Activated CD8-positive, alpha-beta memory T cell treated with anti-CD3 and anti-CD28 coated beads, Interleukin-2, amount 50 U/mL, for 48 hours (primary cell): ENCODE results near the gene ELOB.

Experiments
- DNase-seq: peaks from one replicate; pipeline ENCODE4 v3.0.0-alpha.2; 2020

ELOB gene

GRCh38 chr16:2777231-2777902 lies at the start of gene ELOB:
Gene ELOB (minus strand): TSS chr16:2777280. CDS start chr16:2777239, 41 bp downstream.
- peak; percentile 93 for DNase-seq

GRCh38 chr16:2825906-2826305 lies 48.8 kb upstream of the ELOB start:
- DNase-seq = no peak

- DNase-seq = no peak
Observed at GRCh38 chr16:2825049-2825742, 48.1 kb upstream of the ELOB start.

DNA sequence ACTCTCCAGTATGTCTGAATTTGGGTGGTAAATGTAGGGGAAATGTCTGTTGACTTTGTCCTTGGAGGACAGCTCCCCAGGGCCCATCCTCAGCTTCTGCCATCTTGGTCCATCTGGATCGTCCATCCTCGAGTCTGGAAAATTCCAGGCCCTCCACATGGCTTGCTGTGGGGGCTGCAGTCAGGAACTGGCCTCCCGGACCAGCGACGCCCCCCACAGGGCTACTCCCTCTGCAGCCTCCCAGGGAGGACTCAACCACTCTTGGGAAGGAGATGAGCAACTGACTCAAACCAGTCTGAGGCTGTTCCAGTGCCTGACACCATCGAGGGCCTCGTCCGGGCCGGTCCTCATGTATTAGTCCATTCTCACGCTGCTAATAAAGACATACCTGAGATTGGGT lies 47.5 kb upstream of the ELOB start:
- no peak for DNase-seq

DNA sequence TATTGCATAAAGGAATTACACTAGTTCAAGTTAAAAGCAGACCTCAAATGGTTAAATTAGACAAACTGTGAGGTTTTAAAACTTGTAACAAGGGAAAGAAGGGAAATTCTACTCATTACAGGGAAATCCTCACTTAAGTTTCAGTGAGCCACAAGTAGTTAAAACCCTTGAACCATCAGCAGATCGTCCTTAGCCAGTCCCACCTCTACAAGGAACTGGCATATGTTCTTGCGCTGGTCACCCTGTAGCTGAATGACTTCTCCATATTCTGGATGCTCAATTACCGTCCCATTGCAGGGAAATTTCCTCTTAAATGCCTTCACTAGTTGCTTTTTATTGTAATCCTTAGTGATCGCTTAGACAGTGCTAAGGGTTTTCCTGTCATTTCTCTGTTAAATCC lies 45.4 kb upstream of the ELOB start:
- DNase-seq = no peak

GRCh38 chr16:2822158-2822495 lies 45.0 kb upstream of the ELOB start:
- no peak for DNase-seq

- no peak for DNase-seq
Observed at GRCh38 chr16:2821487-2822157, 44.5 kb upstream of the ELOB start.

DNA sequence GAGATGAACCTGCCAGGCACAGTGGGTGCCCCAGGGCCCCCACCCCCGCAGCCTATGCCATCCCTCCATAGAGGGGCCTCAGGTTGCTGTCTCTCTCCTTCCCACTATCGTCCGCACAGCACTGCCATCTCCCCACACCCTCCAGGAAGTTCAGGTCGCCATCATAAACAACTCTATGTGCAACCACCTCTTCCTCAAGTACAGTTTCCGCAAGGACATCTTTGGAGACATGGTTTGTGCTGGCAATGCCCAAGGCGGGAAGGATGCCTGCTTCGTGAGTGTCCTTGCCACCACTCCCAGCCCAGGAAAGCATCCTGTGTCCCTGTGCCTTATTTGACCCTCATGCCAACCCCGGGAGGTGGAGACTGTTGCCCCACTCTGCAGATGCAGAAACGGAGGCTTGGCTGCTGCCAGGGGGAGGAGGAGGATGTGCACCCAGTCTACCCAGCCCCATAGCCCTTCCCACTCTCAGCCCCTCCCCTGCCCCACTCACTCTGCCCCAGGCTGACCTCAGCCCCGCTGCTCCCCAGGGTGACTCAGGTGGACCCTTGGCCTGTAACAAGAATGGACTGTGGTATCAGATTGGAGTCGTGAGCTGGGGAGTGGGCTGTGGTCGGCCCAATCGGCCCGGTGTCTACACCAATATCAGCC lies 43.9 kb upstream of the ELOB start:
- no peak for DNase-seq

GRCh38 chr16:2819939-2820835 lies 43.1 kb upstream of the ELOB start:
- DNase-seq = peak; percentile 33

GRCh38 chr16:2819179-2819938 lies 42.3 kb upstream of the ELOB start:
- no peak for DNase-seq

- DNase-seq = no peak
Observed at GRCh38 chr16:2818272-2818876, 41.3 kb upstream of the ELOB start.

DNA sequence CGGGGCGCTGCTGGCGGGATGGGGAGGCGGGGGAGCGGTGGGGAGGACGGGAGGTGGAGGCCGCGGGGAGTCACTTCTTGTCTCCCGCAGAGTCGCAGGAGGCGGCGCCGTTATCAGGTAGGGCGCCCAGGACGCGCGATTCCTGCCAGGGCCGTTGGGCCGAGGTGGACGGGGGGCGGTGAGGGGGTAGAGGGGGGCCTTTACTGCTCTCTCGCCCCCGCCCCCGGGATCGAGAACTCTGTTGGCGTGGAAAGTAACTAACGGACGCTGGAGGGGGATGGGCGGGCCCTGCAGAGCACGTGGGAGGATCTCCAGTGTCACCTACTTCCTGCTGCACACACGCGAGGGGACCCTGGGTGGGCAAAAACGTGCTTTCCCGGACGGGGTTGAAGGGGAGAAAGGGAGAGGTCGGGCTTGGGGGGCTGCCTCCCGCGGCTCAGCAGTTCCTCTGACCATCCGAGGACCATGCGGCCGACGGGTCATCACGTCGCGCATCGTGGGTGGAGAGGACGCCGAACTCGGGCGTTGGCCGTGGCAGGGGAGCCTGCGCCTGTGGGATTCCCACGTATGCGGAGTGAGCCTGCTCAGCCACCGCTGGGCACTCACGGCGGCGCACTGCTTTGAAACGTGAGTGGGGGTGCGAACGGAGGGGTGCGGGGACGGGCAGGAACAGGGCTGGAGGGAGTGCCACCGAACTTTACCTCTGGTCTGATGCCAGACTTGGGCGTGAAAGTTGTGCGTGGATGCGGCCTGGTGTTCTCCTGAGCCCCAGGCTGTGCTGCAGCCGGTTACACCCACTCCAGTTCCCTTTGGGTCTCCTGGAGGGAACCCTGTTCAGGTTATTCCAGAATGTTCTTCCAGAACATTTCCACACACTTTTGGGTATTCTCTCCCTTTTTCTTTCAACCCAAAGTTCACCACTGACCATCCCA lies 40.5 kb upstream of the ELOB start:
- no peak for DNase-seq

GRCh38 chr16:2816751-2817339 lies 39.8 kb upstream of the ELOB start, which contains the start of gene PRSS21:
Gene PRSS21 (plus strand): TSS chr16:2817237. CDS start chr16:2817269, 32 bp downstream.
- DNase-seq = peak; percentile 73

GRCh38 chr16:2815299-2815771 lies 38.3 kb upstream of the ELOB start:
- no peak for DNase-seq

GRCh38 chr16:2814551-2815298 lies 37.6 kb upstream of the ELOB start:
- DNase-seq = no peak

GRCh38 chr16:2813771-2814221 lies 36.7 kb upstream of the ELOB start:
- DNase-seq = no peak

GRCh38 chr16:2811703-2812471 lies 34.8 kb upstream of the ELOB start:
- no peak for DNase-seq

GRCh38 chr16:2810651-2811050 lies 33.6 kb upstream of the ELOB start:
- DNase-seq = no peak
